Superior temporal gyrus (tissue), 1 donor: ENCODE data around the gene RNF181.
"Not testable (repeated sequence)": the region's sequence is repeated elsewhere in the genome, so short reads cannot be mapped to it uniquely, and the experiment has no call there.

Experiments used
- DNase-seq: peaks from one replicate; pipeline ENCODE4 v3.0.0-alpha.2; 2016; ENCODE audit errors: extremely low spot score

The RNF181 gene

DNA sequence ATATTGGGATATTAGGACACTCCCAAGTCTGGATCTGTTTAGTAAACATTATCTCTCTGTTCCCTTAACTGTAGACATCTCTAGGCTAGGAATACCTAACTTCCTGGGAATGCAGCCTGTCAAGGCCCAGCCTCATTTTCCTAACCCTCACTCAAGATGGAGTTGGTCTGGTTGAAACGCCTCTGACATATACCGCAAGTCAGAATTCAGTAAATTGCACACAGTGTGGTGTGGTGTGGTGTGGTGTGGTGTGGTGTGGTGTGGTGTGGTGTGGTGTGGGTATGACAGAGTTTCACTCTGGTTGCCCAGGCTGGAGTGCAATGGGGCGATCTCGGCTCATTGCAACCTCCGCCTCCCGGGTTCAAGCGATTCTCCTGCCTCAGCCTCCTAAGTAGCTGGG is 19.2 kb downstream of the RNF181 start:
- DNase-seq, result not testable (repeated sequence)

GRCh38 chr2:85615413-85615728 is 19.8 kb downstream of the RNF181 start:
- no peak for DNase-seq

DNA sequence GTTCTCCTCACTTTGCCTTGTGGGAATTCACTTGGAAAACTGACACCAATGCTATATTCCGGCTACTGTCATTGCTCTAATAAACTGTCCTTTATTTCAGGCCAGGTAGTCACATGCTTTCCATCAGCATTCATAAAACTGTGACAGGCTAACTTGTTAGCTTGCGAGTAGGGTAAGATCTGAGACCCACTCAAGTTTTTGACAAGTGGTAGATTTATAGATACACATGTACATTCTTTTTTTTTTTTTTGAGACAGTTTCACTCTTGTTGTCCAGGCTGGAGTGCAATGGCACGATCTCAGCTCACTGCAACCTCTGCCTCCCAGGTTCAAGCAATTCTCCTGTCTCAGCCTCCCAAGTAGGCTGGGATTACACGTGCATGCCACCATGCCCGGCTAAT is 22.2 kb downstream of the RNF181 start:
- DNase-seq, result not testable (repeated sequence)

- no peak for DNase-seq
These were observed 24.1 kb downstream of the RNF181 start for GRCh38 chr2:85619617-85620016.

GRCh38 chr2:85621338-85621737 is 25.8 kb downstream of the RNF181 start:
- no peak for DNase-seq

DNA sequence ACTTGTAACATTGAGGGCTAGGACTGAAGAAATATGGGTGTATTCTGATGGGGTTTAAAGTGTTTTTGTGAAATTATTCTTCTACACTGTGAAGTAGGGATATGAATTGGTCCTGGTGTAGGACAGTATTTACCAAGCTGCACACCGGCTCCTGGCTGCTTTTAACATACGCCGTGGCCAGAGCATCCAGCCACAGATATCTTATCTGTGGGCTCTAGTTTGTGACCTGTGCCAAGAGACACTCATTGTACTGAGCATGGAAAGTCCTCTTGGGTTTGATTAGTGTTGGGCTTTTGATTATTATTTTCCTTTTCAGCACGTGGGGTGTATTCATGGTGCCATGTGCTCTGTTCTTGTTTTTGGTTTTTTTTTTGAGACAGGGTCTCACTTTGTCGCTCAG is 28.4 kb downstream of the RNF181 start:
- DNase-seq, result no peak

- no peak for DNase-seq
These were observed 33.1 kb downstream of the RNF181 start for GRCh38 chr2:85628658-85629057.

DNA sequence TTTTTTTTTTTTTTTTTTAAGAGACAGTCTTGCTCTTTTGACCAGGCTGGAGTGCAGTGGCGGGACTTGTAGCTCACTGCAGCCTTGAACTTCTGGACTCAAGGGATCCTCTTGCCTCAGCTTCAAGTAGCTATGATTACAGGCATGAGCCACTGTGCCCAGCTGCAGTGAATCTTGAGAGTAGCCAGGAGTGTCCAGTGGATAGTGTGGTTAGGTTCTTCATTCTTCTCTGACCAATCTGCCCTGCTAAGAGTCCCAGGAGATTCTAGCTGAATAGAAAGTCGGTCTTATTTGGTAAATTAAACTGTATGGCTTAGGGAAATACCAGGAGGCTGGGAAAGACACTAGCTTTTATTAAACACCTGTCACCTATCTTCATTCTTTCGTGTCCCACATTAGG is 35.8 kb downstream of the RNF181 start:
- no peak for DNase-seq

DNA sequence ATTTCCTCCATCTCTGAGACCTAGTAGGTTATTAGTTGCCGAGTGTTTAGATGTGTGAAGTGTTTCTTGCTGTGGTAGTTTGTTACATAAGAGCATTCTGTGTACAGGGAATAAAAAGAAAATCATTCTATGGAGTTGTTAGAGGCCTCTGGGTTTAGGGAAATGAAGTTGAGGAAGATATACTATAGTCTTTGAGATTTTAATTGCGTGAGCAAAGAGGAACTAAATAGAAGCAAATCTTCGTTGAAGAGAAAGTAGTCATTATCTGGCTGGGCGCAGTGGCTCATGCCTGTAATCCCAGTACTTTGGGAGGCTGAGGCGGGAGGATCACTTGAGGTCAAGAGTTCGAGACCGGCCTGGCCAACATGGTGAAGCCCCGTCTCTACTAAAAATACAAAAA is 39.5 kb downstream of the RNF181 start:
- DNase-seq, result no peak

GRCh38 chr2:85635636-85636035 is 40.1 kb downstream of the RNF181 start:
- no peak for DNase-seq

DNA sequence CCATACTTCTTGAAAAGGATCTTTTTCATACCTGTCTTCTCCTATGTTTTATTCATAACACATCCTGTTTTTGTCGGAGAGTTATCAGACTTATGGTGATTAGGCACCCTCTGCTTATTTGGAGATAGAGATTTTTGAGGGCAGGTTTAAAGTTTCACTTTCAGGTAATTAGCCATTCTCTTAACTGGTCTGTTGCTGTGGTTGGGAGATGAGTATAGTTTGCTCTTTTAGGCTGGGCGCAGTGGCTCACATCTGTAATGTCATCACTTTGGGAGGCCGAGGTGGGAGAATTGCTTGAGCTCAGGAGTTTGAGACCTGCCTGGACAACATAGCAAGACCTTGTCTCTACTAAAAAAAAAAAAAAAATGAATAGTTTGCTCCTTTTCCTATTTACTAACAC is 47.2 kb downstream of the RNF181 start:
- no peak for DNase-seq

DNA sequence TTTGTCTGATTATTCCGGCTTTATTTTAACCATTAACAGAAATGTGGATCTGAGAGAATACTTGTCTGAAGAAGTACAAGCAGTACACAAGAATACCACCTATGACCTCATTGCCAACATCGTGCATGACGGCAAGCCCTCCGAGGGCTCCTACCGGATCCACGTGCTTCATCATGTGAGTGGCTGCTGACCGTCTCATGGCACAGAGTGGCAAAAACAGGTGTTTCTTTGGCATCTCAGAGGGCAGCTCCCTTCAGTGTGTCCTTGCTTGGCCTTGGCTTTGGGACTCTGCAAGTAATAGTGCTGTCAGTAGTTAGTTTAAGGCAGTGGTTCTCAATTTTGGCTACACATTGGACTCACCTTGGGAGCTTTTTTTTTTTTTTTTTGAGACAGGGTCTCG is 49.4 kb downstream of the RNF181 start:
- DNase-seq, result no peak

DNA sequence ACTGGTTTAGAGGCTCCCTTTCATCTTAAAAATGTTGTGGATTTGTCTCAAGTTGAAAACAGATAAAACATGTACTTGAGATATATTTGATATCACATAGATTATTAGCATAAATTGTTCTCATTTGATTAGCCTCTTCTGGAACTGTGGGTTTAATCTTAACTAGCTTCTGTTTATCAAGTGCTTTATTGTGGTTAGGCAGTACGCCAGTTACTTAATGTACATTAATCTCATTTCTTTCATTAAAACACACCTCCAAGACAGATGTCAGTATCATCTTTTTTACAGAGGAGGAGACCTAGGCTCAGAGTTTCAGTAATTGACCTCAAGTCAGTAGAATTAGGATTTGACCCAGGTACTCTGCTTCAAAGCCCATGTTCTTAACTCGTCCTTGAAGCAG is 50.6 kb downstream of the RNF181 start:
- no peak for DNase-seq
